DOHH2 (cell line): Measurements from ENCODE around the gene EXOSC5.

Experiments used
- CTCF ChIP-seq: fragments of 200-600 bp; sonication (generic); IDR thresholded peaks from one replicate; pipeline ENCODE4 v1.5.1; 2014; ENCODE audit warnings: antibody characterized with exemption, mild to moderate bottlenecking, low read depth, low read length; ENCODE audit not compliant: poor library complexity, severe bottlenecking
- EZH2phosphoT487 ChIP-seq: fragments of 200-600 bp; sonication (generic); IDR thresholded peaks from 2 replicates; pipeline ENCODE4 v1.6.1; 2017; ENCODE audit warnings: borderline replicate concordance, mild to moderate bottlenecking, antibody characterized with exemption, low read length, moderate library complexity, mixed read lengths

- no peak for TF ChIP-seq CTCF
- TF ChIP-seq EZH2phosphoT487 = no peak
These were observed 4.3 kb upstream of the EXOSC5 start for GRCh38 chr19:41401483-41401882.
